Neural progenitor cell (in vitro differentiated cells): Measurements from ENCODE around the gene CHD2. TPM values are rescaled to one million over a fixed set of nuclear protein-coding genes. Genes with fewer than 3 reads are reported as not detected.
A peak's percentile ranks its signal among the peaks of the same experiment; 100 is the strongest.

Experiments
- DNase-seq: peaks from one replicate; pipeline ENCODE4 v3.0.0-alpha.2; 2016; ENCODE audit warnings: low spot score
- H2AFZ ChIP-seq: fragments of 200-600 bp; sonication (generic); replicated peaks from 2 replicates; pipeline ENCODE4 v1.6.1; 2016; ENCODE audit warnings: antibody characterized with exemption
- H3F3A ChIP-seq: fragments of 200-600 bp; sonication (generic); 2 replicates; pipeline ENCODE4 v1.6.1; 2016; ENCODE audit warnings: antibody characterized with exemption, low read depth
- H3K27ac ChIP-seq: fragments of 200-600 bp; sonication (generic); 2 replicates; pipeline ENCODE4 v1.5.1; 2016; ENCODE audit warnings: mild to moderate bottlenecking
- H3K27me3 ChIP-seq: fragments of 200-600 bp; sonication (generic); 2 replicates; pipeline ENCODE4 v1.6.1; 2016; ENCODE audit warnings: mild to moderate bottlenecking, moderate library complexity
- H3K36me3 ChIP-seq: fragments of 200-600 bp; sonication (generic); 2 replicates; pipeline ENCODE4 v1.5.1; 2016
- H3K4me1 ChIP-seq: fragments of 200-600 bp; sonication (generic); 2 replicates; pipeline ENCODE4 v1.6.1; 2016; ENCODE audit warnings: mixed run types
- H3K4me2 ChIP-seq: fragments of 200-600 bp; sonication (generic); 2 replicates; pipeline ENCODE4 v1.6.1; 2016
- H3K4me3 ChIP-seq: fragments of 200-600 bp; sonication (generic); 2 replicates; pipeline ENCODE4 v1.5.1; 2016
- H3K79me2 ChIP-seq: fragments of 200-600 bp; sonication (generic); 2 replicates; pipeline ENCODE4 v1.6.1; 2016; ENCODE audit warnings: low read depth
- H3K9ac ChIP-seq: fragments of 200-600 bp; sonication (generic); 2 replicates; pipeline ENCODE4 v1.6.1; 2016
- H3K9me3 ChIP-seq: fragments of 200-600 bp; sonication (generic); 2 replicates; pipeline ENCODE4 v1.5.1; 2016; ENCODE audit warnings: low read depth
- H4K20me1 ChIP-seq: fragments of 200-600 bp; sonication (generic); 2 replicates; pipeline ENCODE4 v1.6.1; 2016; ENCODE audit warnings: low read depth
- H3K27ac Mint-ChIP-seq: 3 replicates; pipeline ENCODE4 v1.8.0; 2021; ENCODE audit warnings: mixed read lengths
- H3K27me3 Mint-ChIP-seq: 2 replicates; pipeline ENCODE4 v1.8.0; 2022; ENCODE audit warnings: low read depth, mild to moderate bottlenecking, inconsistent platforms, moderate library complexity, mixed read lengths; ENCODE audit not compliant: insufficient read depth
- H3K36me3 Mint-ChIP-seq: 3 replicates; pipeline ENCODE4 v1.8.0; 2021; ENCODE audit warnings: mixed read lengths
- H3K4me1 Mint-ChIP-seq: 3 replicates; pipeline ENCODE4 v1.8.0; 2021; ENCODE audit warnings: mixed read lengths
- H3K4me3 Mint-ChIP-seq: 3 replicates; pipeline ENCODE4 v1.8.0; 2021; ENCODE audit warnings: mild to moderate bottlenecking, moderate library complexity, mixed read lengths
- H3K9me3 Mint-ChIP-seq: 3 replicates; pipeline ENCODE4 v1.8.0; 2020; ENCODE audit warnings: mixed read lengths
- EZH2 ChIP-seq: fragments of 200-600 bp; sonication (generic); IDR thresholded peaks from 2 replicates; pipeline ENCODE4 v1.6.1; 2017; ENCODE audit warnings: antibody characterized with exemption, mild to moderate bottlenecking, moderate library complexity
- EZH2phosphoT487 ChIP-seq: fragments of 200-600 bp; sonication (generic); IDR thresholded peaks from 2 replicates; pipeline ENCODE4 v1.6.1; 2017; ENCODE audit warnings: antibody characterized with exemption
- total RNA-seq: library from RNA; depleted of rRNA; stranded (reverse); fragments of >200 nt; gene quantifications from 2 replicates; pipeline ENCODE4 v1.2.3, GENCODE V29; 2015; ENCODE audit warnings: low replicate concordance
- TF ChIP-seq, protein P1 (sequence below): fragments of 200-600 bp; sonication (generic); IDR thresholded peaks from 2 replicates; pipeline ENCODE4 v1.5.1; 2017; ENCODE audit warnings: antibody characterized with exemption, mild to moderate bottlenecking

The CHD2 gene
- total RNA-seq, 1 donor from 2014 or later: 128 TPM

DNA sequence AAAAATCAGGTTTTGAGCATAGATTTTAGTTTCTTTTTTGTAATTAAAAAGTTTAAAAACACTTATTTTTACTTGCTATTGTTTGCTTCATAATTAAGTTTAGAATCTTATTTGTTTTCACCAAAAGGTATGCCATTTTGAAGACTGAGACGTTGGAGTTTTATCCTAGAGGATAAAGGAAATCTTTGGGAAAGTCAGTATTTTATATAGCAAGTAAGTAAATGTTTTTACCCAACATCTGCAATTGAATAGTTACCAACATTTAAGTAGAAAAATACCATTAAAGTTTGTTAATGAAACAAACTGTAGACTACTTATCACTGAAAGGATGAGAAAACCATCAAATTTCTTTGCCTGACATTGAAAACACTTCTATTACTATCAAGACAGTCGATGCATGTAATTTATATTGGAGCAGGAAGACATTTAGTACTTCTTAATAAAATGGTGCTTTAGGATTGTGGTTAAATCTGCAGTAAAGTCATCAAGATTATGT is 14.0 kb upstream of the CHD2 start:
- H3K36me3 Mint-ChIP-seq: peaks cover 60% of the 10 kb centered on the region
- Histone ChIP-seq H3K27ac (peak overlapping the region; percentile 97), H3K4me1 (peaks cover 44% of the 10 kb centered on the region), H3K4me2 (peak overlapping the region; percentile 94), H3K27me3 (no peaks in the 10 kb centered on the region), H4K20me1 (peaks cover 78% of the 10 kb centered on the region), H3K36me3 (peaks cover 67% of the 10 kb centered on the region), H3K4me3 (peak overlapping the region; percentile 94), H3F3A (peaks cover 79% of the 10 kb centered on the region), H3K79me2 (peaks cover 94% of the 10 kb centered on the region), H2AFZ (no peak overlapping the region), H3K9me3 (no peaks in the 10 kb centered on the region), H3K9ac (peak overlapping the region; percentile 97)
- TF ChIP-seq EZH2: no peak
- TF ChIP-seq, protein P1, sequence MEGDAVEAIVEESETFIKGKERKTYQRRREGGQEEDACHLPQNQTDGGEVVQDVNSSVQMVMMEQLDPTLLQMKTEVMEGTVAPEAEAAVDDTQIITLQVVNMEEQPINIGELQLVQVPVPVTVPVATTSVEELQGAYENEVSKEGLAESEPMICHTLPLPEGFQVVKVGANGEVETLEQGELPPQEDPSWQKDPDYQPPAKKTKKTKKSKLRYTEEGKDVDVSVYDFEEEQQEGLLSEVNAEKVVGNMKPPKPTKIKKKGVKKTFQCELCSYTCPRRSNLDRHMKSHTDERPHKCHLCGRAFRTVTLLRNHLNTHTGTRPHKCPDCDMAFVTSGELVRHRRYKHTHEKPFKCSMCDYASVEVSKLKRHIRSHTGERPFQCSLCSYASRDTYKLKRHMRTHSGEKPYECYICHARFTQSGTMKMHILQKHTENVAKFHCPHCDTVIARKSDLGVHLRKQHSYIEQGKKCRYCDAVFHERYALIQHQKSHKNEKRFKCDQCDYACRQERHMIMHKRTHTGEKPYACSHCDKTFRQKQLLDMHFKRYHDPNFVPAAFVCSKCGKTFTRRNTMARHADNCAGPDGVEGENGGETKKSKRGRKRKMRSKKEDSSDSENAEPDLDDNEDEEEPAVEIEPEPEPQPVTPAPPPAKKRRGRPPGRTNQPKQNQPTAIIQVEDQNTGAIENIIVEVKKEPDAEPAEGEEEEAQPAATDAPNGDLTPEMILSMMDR: no peak
- no peak for TF ChIP-seq EZH2phosphoT487
- DNase-seq: no peak
- H3K4me1 Mint-ChIP-seq: peaks cover 46% of the 10 kb centered on the region
- peak overlapping the region; percentile 99 for H3K4me3 Mint-ChIP-seq
- H3K27ac Mint-ChIP-seq: no peak overlapping the region
- no peaks in the 10 kb centered on the region for H3K27me3 Mint-ChIP-seq
- no peaks in the 10 kb centered on the region for H3K9me3 Mint-ChIP-seq

DNA sequence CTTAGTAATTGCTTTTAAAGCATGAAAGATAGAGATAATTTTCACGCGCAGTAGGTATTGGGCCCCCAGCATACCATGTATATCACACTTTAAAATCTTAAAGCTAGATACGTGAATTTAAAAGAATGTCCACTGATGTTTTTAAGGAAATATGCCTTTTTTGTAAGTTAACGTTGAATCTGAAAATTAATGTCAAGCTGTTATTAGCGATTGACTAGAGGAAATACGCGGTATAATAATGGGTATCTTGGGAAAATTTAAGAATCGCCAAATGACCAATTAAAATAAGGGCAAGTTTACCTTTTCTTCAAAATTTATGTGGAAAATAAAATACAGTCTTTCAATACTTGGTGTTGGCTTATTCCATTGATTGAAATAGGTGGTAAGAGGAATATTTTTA is 13.3 kb upstream of the CHD2 start:
- no peaks in the 10 kb centered on the region for H3K9me3 ChIP-seq
- Mint-ChIP-seq H3K27ac (peak overlapping the region; percentile 74), H3K9me3 (no peaks in the 10 kb centered on the region), H3K4me1 (peaks cover 43% of the 10 kb centered on the region), H3K36me3 (peaks cover 66% of the 10 kb centered on the region), H3K4me3 (peak overlapping the region; percentile 99), H3K27me3 (no peaks in the 10 kb centered on the region)
- no peaks in the 10 kb centered on the region for H3K27me3 ChIP-seq
- peaks cover 79% of the 10 kb centered on the region for H3F3A ChIP-seq
- no peak overlapping the region for H2AFZ ChIP-seq
- H3K4me2 ChIP-seq: peak overlapping the region; percentile 94
- peaks cover 94% of the 10 kb centered on the region for H3K79me2 ChIP-seq
- H3K27ac ChIP-seq: peak overlapping the region; percentile 97
- peak overlapping the region; percentile 97 for H3K9ac ChIP-seq
- H4K20me1 ChIP-seq: peaks cover 85% of the 10 kb centered on the region
- no peak for DNase-seq
- peaks cover 73% of the 10 kb centered on the region for H3K36me3 ChIP-seq
- peak overlapping the region; percentile 94 for H3K4me3 ChIP-seq
- peaks cover 36% of the 10 kb centered on the region for H3K4me1 ChIP-seq
- TF ChIP-seq EZH2phosphoT487 (no peak), EZH2 (no peak)
- TF ChIP-seq, protein P1: no peak

- H3K4me2 ChIP-seq: peak overlapping the region; percentile 94
- no peak overlapping the region for H3K9ac ChIP-seq
- no peak overlapping the region for H3K27ac Mint-ChIP-seq
- peaks cover 85% of the 10 kb centered on the region for H3F3A ChIP-seq
- no peak overlapping the region for H2AFZ ChIP-seq
- no peaks in the 10 kb centered on the region for H3K27me3 ChIP-seq
- peak overlapping the region; percentile 94 for H3K4me3 ChIP-seq
- peaks cover 100% of the 10 kb centered on the region for H3K79me2 ChIP-seq
- H3K9me3 Mint-ChIP-seq: no peaks in the 10 kb centered on the region
- H3K4me1 Mint-ChIP-seq: peaks cover 38% of the 10 kb centered on the region
- no peak overlapping the region for H3K4me3 Mint-ChIP-seq
- no peak for TF ChIP-seq EZH2
- TF ChIP-seq, protein P1: no peak
- H4K20me1 ChIP-seq: peaks cover 95% of the 10 kb centered on the region
- peaks cover 33% of the 10 kb centered on the region for H3K4me1 ChIP-seq
- H3K36me3 ChIP-seq: peaks cover 84% of the 10 kb centered on the region
- H3K27ac ChIP-seq: peak overlapping the region; percentile 29
- no peak for DNase-seq
- H3K9me3 ChIP-seq: no peaks in the 10 kb centered on the region
- peaks cover under 1% of the 10 kb centered on the region for H3K27me3 Mint-ChIP-seq
- peaks cover 71% of the 10 kb centered on the region for H3K36me3 Mint-ChIP-seq
Measured at GRCh38 chr15:92887869-92888268, 12.3 kb upstream of the CHD2 start.
